Diencephalon (tissue), 1 donor: ENCODE results near the gene CTNND1. TPM values are rescaled to one million over a fixed set of nuclear protein-coding genes. Genes with fewer than 3 reads are reported as not detected.

Experiments used
- small RNA-seq: library from RNA; depleted of rRNA; stranded (forward); fragments of <200 nt; gene quantifications from one replicate; pipeline ENCODE3, GENCODE V24; 2014
- total RNA-seq: library from RNA; depleted of rRNA; stranded (reverse); fragments of >200 nt; gene quantifications from one replicate; pipeline ENCODE4 v1.2.3, GENCODE V29; 2014

The CTNND1 gene, protein sequence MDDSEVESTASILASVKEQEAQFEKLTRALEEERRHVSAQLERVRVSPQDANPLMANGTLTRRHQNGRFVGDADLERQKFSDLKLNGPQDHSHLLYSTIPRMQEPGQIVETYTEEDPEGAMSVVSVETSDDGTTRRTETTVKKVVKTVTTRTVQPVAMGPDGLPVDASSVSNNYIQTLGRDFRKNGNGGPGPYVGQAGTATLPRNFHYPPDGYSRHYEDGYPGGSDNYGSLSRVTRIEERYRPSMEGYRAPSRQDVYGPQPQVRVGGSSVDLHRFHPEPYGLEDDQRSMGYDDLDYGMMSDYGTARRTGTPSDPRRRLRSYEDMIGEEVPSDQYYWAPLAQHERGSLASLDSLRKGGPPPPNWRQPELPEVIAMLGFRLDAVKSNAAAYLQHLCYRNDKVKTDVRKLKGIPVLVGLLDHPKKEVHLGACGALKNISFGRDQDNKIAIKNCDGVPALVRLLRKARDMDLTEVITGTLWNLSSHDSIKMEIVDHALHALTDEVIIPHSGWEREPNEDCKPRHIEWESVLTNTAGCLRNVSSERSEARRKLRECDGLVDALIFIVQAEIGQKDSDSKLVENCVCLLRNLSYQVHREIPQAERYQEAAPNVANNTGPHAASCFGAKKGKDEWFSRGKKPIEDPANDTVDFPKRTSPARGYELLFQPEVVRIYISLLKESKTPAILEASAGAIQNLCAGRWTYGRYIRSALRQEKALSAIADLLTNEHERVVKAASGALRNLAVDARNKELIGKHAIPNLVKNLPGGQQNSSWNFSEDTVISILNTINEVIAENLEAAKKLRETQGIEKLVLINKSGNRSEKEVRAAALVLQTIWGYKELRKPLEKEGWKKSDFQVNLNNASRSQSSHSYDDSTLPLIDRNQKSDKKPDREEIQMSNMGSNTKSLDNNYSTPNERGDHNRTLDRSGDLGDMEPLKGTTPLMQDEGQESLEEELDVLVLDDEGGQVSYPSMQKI
- total RNA-seq, result 123 TPM

DNA sequence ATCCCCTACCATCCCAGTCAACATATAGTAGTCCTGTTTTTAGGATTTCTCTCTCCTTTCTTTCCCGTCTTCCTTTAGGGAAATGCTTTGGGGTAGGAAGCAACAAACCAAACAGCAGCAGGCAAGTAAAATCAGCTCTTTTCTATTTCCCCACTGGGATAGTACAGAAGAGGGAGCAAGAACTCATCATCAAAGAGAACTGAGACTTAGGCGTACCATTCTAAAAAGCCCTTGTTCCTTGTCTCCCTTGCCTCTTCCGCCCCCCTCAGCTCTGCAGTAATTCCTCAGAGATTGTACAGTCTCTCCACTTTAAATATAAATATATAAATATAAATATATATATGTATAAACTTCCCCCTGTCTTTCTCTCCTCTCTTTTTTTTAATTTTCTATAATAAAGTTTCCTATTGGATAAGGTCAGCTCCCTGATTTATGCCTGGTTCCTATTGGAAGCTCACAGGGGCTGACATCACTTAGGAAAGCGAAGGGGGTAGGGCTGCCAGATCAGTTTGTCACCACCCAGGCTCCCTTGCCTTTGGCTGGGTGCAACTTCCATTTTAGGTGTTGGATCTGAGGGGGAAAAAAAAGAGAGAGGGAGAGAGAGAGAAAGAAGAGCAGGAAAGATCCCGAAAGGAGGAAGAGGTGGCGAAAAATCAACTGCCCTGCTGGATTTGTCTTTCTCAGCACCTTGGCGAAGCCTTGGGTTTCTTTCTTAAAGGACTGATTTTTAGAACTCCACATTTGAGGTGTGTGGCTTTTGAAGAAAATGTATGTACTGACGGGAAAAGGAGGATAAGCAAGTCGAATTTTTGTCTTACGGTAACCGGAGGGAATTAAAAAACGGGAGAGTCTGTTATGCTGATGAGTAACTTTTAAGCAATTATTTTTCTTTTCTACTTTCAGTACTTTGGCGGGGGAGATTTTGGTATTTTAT is at the start of gene CTNND1:
CTNND1 (plus strand) TSS at position 502 of the 934 bp plus-strand sequence. CDS start 29,677 bp downstream, outside the sequence.

DNA sequence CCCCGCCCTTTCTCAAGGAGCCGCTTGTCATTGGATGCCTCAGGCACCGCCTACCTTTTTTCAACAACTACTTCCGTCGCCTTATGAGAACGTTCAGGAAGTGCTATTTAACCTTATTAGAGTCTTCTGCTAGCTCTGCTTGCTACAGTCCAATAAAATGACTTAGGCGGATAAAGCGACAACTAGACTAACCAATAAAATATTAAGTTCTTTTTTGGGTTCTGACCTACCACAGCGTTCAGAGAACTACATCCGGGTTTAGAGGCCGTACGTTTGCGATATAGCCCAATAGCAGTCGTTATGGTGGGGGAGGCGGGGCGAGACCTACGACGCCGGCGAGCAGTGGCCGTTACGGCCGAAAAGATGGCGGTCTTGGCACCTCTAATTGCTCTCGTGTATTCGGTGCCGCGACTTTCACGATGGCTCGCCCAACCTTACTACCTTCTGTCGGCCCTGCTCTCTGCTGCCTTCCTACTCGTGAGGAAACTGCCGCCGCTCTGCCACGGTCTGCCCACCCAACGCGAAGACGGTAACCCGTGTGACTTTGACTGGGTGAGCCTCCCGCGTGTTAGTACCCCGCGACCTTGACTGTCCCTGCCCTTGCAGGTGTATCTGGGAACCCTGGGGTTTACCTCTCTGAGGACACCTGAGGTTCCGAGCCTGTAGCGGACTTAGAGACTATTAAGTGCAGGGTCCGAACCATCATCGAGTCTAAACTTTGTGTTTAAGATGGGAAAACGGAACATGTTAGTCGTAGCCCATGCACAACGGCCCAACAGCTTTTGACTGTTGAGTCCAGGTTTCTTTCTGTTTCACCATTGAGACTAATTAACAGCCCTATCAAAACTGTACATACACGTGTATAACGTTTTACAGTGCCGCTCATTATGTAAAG is 49.1 kb upstream of the CTNND1 start, which contains the start of gene TMX2:
TMX2 (plus strand) TSS at position 338 of the 895 bp plus-strand sequence; CDS start at position 364, 26 bp downstream.

GRCh38 chr11:57741132-57742086 is 20.2 kb upstream of the CTNND1 start, which contains the start of gene SELENOH:
Gene SELENOH (plus strand): TSS chr11:57741491. CDS start chr11:57741596, 105 bp downstream.

GRCh38 chr11:57751676-57752253 is 9.8 kb upstream of the CTNND1 start, which contains the start of gene BTBD18:
Gene BTBD18 (minus strand): TSS chr11:57751819. CDS start chr11:57751188, 631 bp downstream.

Small RNA genes within 50 kb of the gene (small RNA-seq; reads per million reads assigned to genes)
- gene AP001931.1, result not detected
- gene TMX2-CTNND1, result not detected

Other genes starting within 250 kb of the CTNND1 start
- 2.1 TPM for gene SLC43A1, start 246.1 kb upstream of the CTNND1 start, total RNA-seq
- gene TIMM10, start 231.0 kb upstream of the CTNND1 start, total RNA-seq, result 23.3 TPM
- gene SMTNL1, start 224.2 kb upstream of the CTNND1 start, total RNA-seq, result not detected
- 51.4 TPM for gene UBE2L6, start 194.1 kb upstream of the CTNND1 start, total RNA-seq
- gene SERPING1, start 164.1 kb upstream of the CTNND1 start, total RNA-seq, result 9.5 TPM
- 2.5 TPM for gene YPEL4, start 111.9 kb upstream of the CTNND1 start, total RNA-seq
- 14.3 TPM for gene CLP1, start 104.0 kb upstream of the CTNND1 start, total RNA-seq
- 25.8 TPM for gene ZDHHC5, start 93.7 kb upstream of the CTNND1 start, total RNA-seq
- 25.4 TPM for gene MED19, start 49.6 kb upstream of the CTNND1 start, total RNA-seq
- 75.0 TPM for gene TMX2, start 49.2 kb upstream of the CTNND1 start, total RNA-seq
- 46.4 TPM for gene SELENOH, start 20.3 kb upstream of the CTNND1 start, total RNA-seq
- gene BTBD18, start 10.0 kb upstream of the CTNND1 start, total RNA-seq, result not detected